ENCODE measurements around the gene TNFRSF12A. TPM values are rescaled to one million over a fixed set of nuclear protein-coding genes. Genes with fewer than 3 reads are reported as not detected.

Gene TNFRSF12A
- total and polyA plus RNA-seq, 2 of the 13 experiments (the other 11 are each of a cell fraction or from before 2014, with no cell fraction given), result 61.9 to 66.0 TPM

GRCh38 chr16:3004781-3005284, 15.3 kb upstream of the TNFRSF12A start (continued):
- TF ChIP-seq ZNF280D (CRISPR knock-in tag; IDR thresholded peaks at IDR 0.05) (0 out of 2 replicates have a peak, but pooled peaks have one; percentile 6), ATRX (CRISPR knock-in tag; IDR thresholded peaks at IDR 0.05; ENCODE audit: borderline replicate concordance) (no peak), POLR2AphosphoS5 (IDR thresholded peaks at IDR 0.05; ENCODE audit: low read depth, low read length) (peak; percentile 59), ZNF687 (CRISPR knock-in tag; IDR thresholded peaks at IDR 0.05) (peak; percentile 13; the same call in 1 of the 2 replicates), SALL1 (CRISPR knock-in tag; IDR thresholded peaks at IDR 0.05) (0 out of 2 replicates have a peak, but pooled peaks have one; percentile 15), ZNF263 (CRISPR knock-in tag; IDR thresholded peaks at IDR 0.05) (no peak), KDM2A (CRISPR knock-in tag; IDR thresholded peaks at IDR 0.05; ENCODE audit: borderline replicate concordance, low read depth) (peak; percentile 33; the same call in 1 of the 2 replicates), UBTF (CRISPR knock-in tag; IDR thresholded peaks at IDR 0.05) (no peak), POLR2G (IDR thresholded peaks at IDR 0.05; ENCODE audit: low read depth, low read length) (peak; percentile 64), ZBTB25 (CRISPR knock-in tag; IDR thresholded peaks at IDR 0.05) (peak; percentile 46; the same call in 1 of the 2 replicates), SNAPC4 (CRISPR knock-in tag; IDR thresholded peaks at IDR 0.05) (no peak), SMAD3 (CRISPR knock-in tag; IDR thresholded peaks at IDR 0.05) (no peak), HOXA3 (CRISPR knock-in tag; IDR thresholded peaks at IDR 0.05) (0 out of 2 replicates have a peak, but pooled peaks have one; percentile 33)

Measured in HepG2 (cell line).